Loucy (cell line): Measurements from ENCODE around the gene DLK2.
A peak's percentile ranks its signal among the peaks of the same experiment; 100 is the strongest.
"Not testable (repeated sequence)": the region's sequence is repeated elsewhere in the genome, so short reads cannot be mapped to it uniquely, and the experiment has no call there.

Source experiments
- H2AFZ ChIP-seq: fragments of 200-600 bp; sonication (generic); 2 replicates; pipeline ENCODE4 v1.6.0; 2016; ENCODE audit warnings: antibody characterized with exemption, mild to moderate bottlenecking, low read length, moderate library complexity
- H3F3A ChIP-seq: fragments of 200-600 bp; 2 replicates; pipeline ENCODE4 v1.6.0; 2016; ENCODE audit warnings: antibody characterized with exemption, low read depth, mild to moderate bottlenecking
- H3K27me3 ChIP-seq: fragments of 200-600 bp; sonication (generic); 2 replicates; pipeline ENCODE4 v1.6.1; 2014; ENCODE audit warnings: low read length, mild to moderate bottlenecking; ENCODE audit not compliant: insufficient read depth, poor library complexity, severe bottlenecking
- H3K36me3 ChIP-seq: fragments of 200-600 bp; sonication (generic); 2 replicates; pipeline ENCODE4 v1.6.1; 2016; ENCODE audit warnings: low read length; ENCODE audit not compliant: insufficient read depth
- H3K4me1 ChIP-seq: fragments of 200-600 bp; sonication (generic); 2 replicates; pipeline ENCODE4 v1.5.1; 2014; ENCODE audit warnings: low read length, mild to moderate bottlenecking; ENCODE audit not compliant: insufficient read depth, poor library complexity, severe bottlenecking
- H3K4me2 ChIP-seq: fragments of 200-600 bp; sonication (generic); 2 replicates; pipeline ENCODE4 v1.6.0; 2014; ENCODE audit warnings: antibody characterized with exemption, low read length, low read depth, mild to moderate bottlenecking; ENCODE audit not compliant: poor library complexity, severe bottlenecking
- H3K4me3 ChIP-seq: fragments of 200-600 bp; sonication (generic); 2 replicates; pipeline ENCODE4 v1.5.1; 2014; ENCODE audit warnings: low read length, mild to moderate bottlenecking, mixed read lengths; ENCODE audit not compliant: poor library complexity, severe bottlenecking
- H3K79me2 ChIP-seq: fragments of 200-600 bp; sonication (generic); 2 replicates; pipeline ENCODE4 v1.6.1; 2014; ENCODE audit warnings: low read length; ENCODE audit not compliant: insufficient read depth
- H3K9ac ChIP-seq: fragments of 200-600 bp; sonication (generic); 2 replicates; pipeline ENCODE4 v1.6.0; 2014; ENCODE audit warnings: mild to moderate bottlenecking, low read depth, low read length, moderate library complexity; ENCODE audit not compliant: poor library complexity, severe bottlenecking
- H3K9me2 ChIP-seq: fragments of 200-600 bp; sonication (generic); replicated peaks from 2 replicates; pipeline ENCODE4 v1.6.1; 2016; ENCODE audit warnings: low read depth, low read length, mixed read lengths
- H3K9me3 ChIP-seq: fragments of 200-600 bp; sonication (generic); 2 replicates; pipeline ENCODE4 v1.6.1; 2014; ENCODE audit warnings: mild to moderate bottlenecking, antibody characterized with exemption, low read length, low read depth; ENCODE audit not compliant: insufficient read depth
- H4K20me1 ChIP-seq: fragments of 200-600 bp; sonication (generic); 2 replicates; pipeline ENCODE4 v1.6.0; 2014; ENCODE audit warnings: antibody characterized with exemption, low read length, mild to moderate bottlenecking; ENCODE audit not compliant: insufficient read depth, poor library complexity, severe bottlenecking
- EZH2phosphoT487 ChIP-seq: fragments of 200-600 bp; IDR thresholded peaks from 2 replicates; pipeline ENCODE4 v1.6.1; 2018; ENCODE audit warnings: antibody characterized with exemption, mild to moderate bottlenecking, moderate library complexity, borderline replicate concordance
- TF ChIP-seq, protein P1 (sequence below): fragments of 200-600 bp; sonication (generic); conservative IDR thresholded peaks from 2 replicates; pipeline ENCODE4 v1.5.1; 2014; ENCODE audit warnings: mild to moderate bottlenecking, antibody characterized with exemption, low read length

Gene DLK2

GRCh38 chr6:43460032-43460431 lies 4.7 kb upstream of the DLK2 start:
- no peak overlapping the region for H3K9ac ChIP-seq
- no peak for TF ChIP-seq EZH2phosphoT487
- TF ChIP-seq, protein P1, sequence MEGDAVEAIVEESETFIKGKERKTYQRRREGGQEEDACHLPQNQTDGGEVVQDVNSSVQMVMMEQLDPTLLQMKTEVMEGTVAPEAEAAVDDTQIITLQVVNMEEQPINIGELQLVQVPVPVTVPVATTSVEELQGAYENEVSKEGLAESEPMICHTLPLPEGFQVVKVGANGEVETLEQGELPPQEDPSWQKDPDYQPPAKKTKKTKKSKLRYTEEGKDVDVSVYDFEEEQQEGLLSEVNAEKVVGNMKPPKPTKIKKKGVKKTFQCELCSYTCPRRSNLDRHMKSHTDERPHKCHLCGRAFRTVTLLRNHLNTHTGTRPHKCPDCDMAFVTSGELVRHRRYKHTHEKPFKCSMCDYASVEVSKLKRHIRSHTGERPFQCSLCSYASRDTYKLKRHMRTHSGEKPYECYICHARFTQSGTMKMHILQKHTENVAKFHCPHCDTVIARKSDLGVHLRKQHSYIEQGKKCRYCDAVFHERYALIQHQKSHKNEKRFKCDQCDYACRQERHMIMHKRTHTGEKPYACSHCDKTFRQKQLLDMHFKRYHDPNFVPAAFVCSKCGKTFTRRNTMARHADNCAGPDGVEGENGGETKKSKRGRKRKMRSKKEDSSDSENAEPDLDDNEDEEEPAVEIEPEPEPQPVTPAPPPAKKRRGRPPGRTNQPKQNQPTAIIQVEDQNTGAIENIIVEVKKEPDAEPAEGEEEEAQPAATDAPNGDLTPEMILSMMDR, result no peak
- no peak overlapping the region for H2AFZ ChIP-seq
- H3F3A ChIP-seq, result no peaks in the 10 kb centered on the region
- no peaks in the 10 kb centered on the region for H3K36me3 ChIP-seq
- no peaks in the 10 kb centered on the region for H4K20me1 ChIP-seq
- no peak overlapping the region for H3K4me3 ChIP-seq
- H3K9me3 ChIP-seq, result no peaks in the 10 kb centered on the region
- H3K9me2 ChIP-seq, result no peaks in the 10 kb centered on the region
- no peaks in the 10 kb centered on the region for H3K4me1 ChIP-seq
- no peaks in the 10 kb centered on the region for H3K27me3 ChIP-seq
- H3K79me2 ChIP-seq, result no peaks in the 10 kb centered on the region
- H3K4me2 ChIP-seq, result no peak overlapping the region

DNA sequence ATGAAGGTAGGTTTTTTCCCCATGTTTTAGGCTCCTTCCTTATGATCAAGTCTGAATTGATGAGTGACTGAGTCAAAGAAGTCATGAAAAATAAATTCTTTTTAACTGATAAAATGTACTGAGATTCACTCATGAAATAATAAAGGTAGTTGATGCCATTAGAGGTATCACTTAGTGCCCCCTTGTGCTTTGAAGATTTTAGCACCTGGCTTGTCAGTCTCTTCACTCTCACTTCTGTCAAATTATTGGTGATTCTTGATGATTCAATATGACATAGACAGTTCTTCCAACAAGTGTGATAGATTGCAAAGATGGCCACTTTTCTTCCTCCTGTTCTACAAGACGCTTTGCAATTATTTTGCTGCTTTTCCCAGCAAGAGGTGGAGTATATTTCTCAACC lies 4.2 kb upstream of the DLK2 start:
- H4K20me1 ChIP-seq, result no peaks in the 10 kb centered on the region
- no peaks in the 10 kb centered on the region for H3K9me2 ChIP-seq
- H3K9ac ChIP-seq, result no peak overlapping the region
- TF ChIP-seq, protein P1, result peak; percentile 15; the same call in 1 of the 2 replicates
- no peak for TF ChIP-seq EZH2phosphoT487
- no peaks in the 10 kb centered on the region for H3K27me3 ChIP-seq
- no peaks in the 10 kb centered on the region for H3K36me3 ChIP-seq
- H3F3A ChIP-seq, result no peaks in the 10 kb centered on the region
- no peak overlapping the region for H2AFZ ChIP-seq
- no peaks in the 10 kb centered on the region for H3K4me1 ChIP-seq
- H3K79me2 ChIP-seq, result no peaks in the 10 kb centered on the region
- H3K4me2 ChIP-seq, result no peak overlapping the region
- H3K9me3 ChIP-seq, result no peaks in the 10 kb centered on the region
- H3K4me3 ChIP-seq, result no peak overlapping the region

DNA sequence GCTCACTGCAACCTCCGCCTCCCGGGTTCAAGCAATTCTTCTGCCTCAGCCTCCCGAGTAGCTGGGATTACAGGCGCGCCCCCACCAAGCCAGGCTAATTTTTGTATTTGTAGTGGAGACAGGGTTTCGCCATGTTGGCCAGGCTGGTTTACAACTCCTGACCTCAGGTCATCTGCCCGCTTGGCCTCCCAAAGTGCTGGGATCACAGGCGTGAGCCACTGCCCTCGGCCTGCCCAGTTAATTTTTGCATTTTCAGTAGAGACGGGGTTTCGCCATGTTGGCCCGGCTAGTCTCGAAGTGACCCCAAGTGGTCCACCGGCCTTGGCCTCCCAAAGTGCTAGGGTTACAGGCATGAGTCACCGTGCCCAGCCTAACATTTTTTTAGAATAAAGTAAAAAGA lies 2.8 kb upstream of the DLK2 start:
- H3K4me2 ChIP-seq, result not testable (repeated sequence)

DNA sequence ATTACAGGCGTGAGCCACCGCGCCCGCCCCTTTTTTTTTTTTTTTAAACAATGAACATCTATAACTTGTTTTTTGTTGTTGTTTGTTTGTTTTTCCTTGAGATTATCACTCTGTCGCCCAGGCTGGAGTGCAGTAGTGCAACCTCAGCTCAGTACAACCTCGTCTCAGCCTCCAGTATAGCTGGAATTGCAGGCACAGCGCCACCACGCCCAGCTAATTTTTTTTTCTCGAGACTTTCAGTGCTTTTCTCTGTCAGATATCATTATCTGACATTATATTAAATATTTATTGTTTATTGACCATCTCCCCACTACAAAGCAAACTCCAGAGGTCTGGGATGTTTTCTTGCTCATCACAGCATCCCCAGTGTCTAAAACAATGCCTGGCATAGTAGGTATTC lies 2.3 kb upstream of the DLK2 start:
- Histone ChIP-seq H3K27me3 (no peaks in the 10 kb centered on the region), H3K4me3 (no peak overlapping the region), H2AFZ (no peak overlapping the region), H3K79me2 (no peaks in the 10 kb centered on the region), H3K9me2 (no peaks in the 10 kb centered on the region), H3K36me3 (no peaks in the 10 kb centered on the region), H3K4me1 (no peaks in the 10 kb centered on the region), H3F3A (no peaks in the 10 kb centered on the region), H3K4me2 (no peak overlapping the region), H4K20me1 (no peaks in the 10 kb centered on the region), H3K9ac (no peak overlapping the region), H3K9me3 (no peaks in the 10 kb centered on the region)
- TF ChIP-seq EZH2phosphoT487, result no peak
- TF ChIP-seq, protein P1, result no peak

More for the DNA sequence above, 2.8 kb upstream of the DLK2 start:
- H3F3A ChIP-seq, H3K9me2 ChIP-seq, H4K20me1 ChIP-seq, H3K27me3 ChIP-seq, H3K36me3 ChIP-seq, H3K9ac ChIP-seq, H3K4me3 ChIP-seq, H3K9me3 ChIP-seq, H3K4me1 ChIP-seq, H3K79me2 ChIP-seq, H2AFZ ChIP-seq: not testable (repeated sequence)
